Coronary artery (tissue), 2 donors: Measurements from ENCODE around the gene RAD51C.
"Not testable (repeated sequence)": the region's sequence is repeated elsewhere in the genome, so short reads cannot be mapped to it uniquely, and the experiment has no call there.

Experiments
- DNase-seq: peaks from one replicate; pipeline ENCODE4 v3.0.0-alpha.2; 2017; ENCODE audit warnings: low spot score
- H3K27ac ChIP-seq, 2 donors: fragments of 200-600 bp; sonication (generic); one replicate each; pipeline ENCODE4 v1.5.1; 2016 to 2019
- H3K4me3 ChIP-seq: fragments of 200-600 bp; sonication (generic); 2 replicates; pipeline ENCODE4 v1.5.1; 2016; ENCODE audit warnings: mild to moderate bottlenecking, moderate library complexity
- CTCF ChIP-seq: fragments of 200-600 bp; sonication (generic); IDR thresholded peaks from one replicate; pipeline ENCODE4 v1.5.1; 2019; ENCODE audit warnings: antibody characterized with exemption

Gene RAD51C

GRCh38 chr17:58669853-58670252 is 22.5 kb upstream of the RAD51C start:
- TF ChIP-seq CTCF: no peak
- no peak overlapping the region for H3K27ac ChIP-seq
- H3K4me3 ChIP-seq: no peak overlapping the region
- no peak for DNase-seq

- no peak for DNase-seq
- Histone ChIP-seq H3K27ac (no peak overlapping the region), H3K4me3 (no peak overlapping the region)
- TF ChIP-seq CTCF: no peak
Observed at GRCh38 chr17:58671969-58672368, 20.4 kb upstream of the RAD51C start.

GRCh38 chr17:58677194-58677880 is 15.1 kb upstream of the RAD51C start:
- DNase-seq: no peak
- Histone ChIP-seq H3K4me3 (no peak overlapping the region), H3K27ac (no peak overlapping the region)
- no peak for TF ChIP-seq CTCF

- H3K27ac ChIP-seq, DNase-seq, H3K4me3 ChIP-seq: not testable (repeated sequence)
Observed at GRCh38 chr17:58678287-58678686, 14.1 kb upstream of the RAD51C start.

GRCh38 chr17:58679263-58680037 is 13.0 kb upstream of the RAD51C start:
- no peak for DNase-seq
- H3K27ac ChIP-seq: no peak overlapping the region

GRCh38 chr17:58680038-58680369 is 12.4 kb upstream of the RAD51C start:
- DNase-seq: no peak
- Histone ChIP-seq H3K27ac (no peak overlapping the region), H3K4me3 (no peak overlapping the region)
- TF ChIP-seq CTCF: no peak

More at GRCh38 chr17:58679263-58680037, 13.0 kb upstream of the RAD51C start:
- TF ChIP-seq CTCF: no peak
- H3K4me3 ChIP-seq: no peak overlapping the region

- H3K27ac ChIP-seq: no peak overlapping the region
- no peak for DNase-seq
- no peak overlapping the region for H3K4me3 ChIP-seq
- no peak for TF ChIP-seq CTCF
Observed at GRCh38 chr17:58684003-58684402, 8.4 kb upstream of the RAD51C start.

- H3K4me3 ChIP-seq, H3K27ac ChIP-seq, DNase-seq: not testable (repeated sequence)
Observed at GRCh38 chr17:58684462-58684861, 7.9 kb upstream of the RAD51C start.
